ACHN (cell line): ENCODE measurements around the gene PLCH2.
A peak's percentile ranks its signal among the peaks of the same experiment; 100 is the strongest.
"Not testable (repeated sequence)": the region's sequence is repeated elsewhere in the genome, so short reads cannot be mapped to it uniquely, and the experiment has no call there.

Source experiments
- DNase-seq: peaks from one replicate; pipeline ENCODE4 v3.0.0-alpha.2; 2015
- in situ Hi-C: cut with HindIII; loops from 2 replicates; pipeline ENCODE4 v1.10.0; 2017; ENCODE audit warnings: low sequenced_read_pairs, low pct_ligation_motif_present, low pct_unique_long_range_greater_than_20kb

The PLCH2 gene

GRCh38 chr1:2438038-2438437 lies 38.1 kb upstream of the PLCH2 start:
- DNase-seq: no peak
- in situ Hi-C loops: no loop called here

- no peak for DNase-seq
- in situ Hi-C loops: no loop called here
Measured at GRCh38 chr1:2438641-2439040, 37.4 kb upstream of the PLCH2 start.

DNA sequence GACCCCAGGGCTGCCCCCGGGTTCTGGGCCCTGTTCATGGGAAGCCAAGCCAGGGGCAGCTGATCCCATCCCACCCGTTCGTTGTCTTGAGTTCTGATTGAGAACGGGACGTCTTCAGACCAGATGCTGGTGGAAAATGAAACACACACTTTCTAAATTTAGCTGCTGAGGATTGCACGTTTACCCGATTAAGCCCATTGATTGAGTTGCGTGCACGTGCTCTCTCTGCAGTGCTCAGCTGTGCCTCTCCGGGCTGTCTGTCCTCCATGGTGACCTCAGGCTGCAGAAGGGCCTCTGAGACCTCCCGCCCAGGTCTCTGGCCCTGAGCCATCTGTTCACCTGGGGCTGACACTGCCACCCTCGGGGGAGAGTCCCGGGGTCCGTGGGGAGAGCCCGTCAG lies 36.7 kb upstream of the PLCH2 start:
- in situ Hi-C loops: no loop called here

DNA sequence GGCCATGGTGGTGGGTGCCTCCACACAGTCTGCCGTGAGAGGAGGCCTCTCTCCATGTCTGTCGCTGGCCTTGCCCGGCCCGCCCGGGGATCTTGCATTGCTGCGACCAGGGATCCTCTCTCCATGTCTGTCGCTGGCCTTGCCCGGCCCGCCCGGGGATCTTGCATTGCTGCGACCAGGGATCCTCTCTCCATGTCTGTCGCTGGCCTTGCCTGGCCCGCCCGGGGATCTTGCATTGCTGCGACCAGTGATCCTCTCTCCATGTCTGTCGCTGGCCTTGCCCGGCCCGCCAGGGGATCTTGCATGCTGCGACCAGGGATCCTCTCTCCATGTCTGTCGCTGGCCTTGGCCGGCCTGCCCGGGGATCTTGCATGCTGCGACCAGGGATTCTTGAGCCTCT lies 35.7 kb upstream of the PLCH2 start:
- DNase-seq, in situ Hi-C loops: not testable (repeated sequence)

More for the DNA sequence above, 36.7 kb upstream of the PLCH2 start:
- DNase-seq: no peak

DNA sequence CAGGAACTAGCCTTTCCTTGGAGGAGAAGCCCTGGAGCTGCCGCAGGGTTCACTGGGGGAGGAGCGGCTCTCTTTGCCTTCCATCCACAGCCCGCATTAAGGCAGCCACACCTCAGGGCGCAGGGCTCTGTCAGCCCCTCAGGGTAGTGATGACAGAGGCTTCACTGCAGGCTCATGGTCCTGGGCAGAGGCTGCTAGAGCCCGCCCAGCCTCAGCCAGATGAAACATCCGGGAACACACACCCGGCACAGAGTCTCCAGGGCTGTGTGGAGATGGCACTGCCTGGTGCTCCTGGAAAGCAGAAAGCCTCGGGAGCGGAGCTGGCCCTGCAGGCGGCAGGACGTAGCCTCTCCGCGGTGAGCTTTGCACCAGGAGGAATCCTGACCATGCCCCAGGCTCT lies 34.3 kb upstream of the PLCH2 start:
- in situ Hi-C loops: no loop called here
- DNase-seq: no peak

GRCh38 chr1:2442661-2443060 lies 33.4 kb upstream of the PLCH2 start:
- DNase-seq: no peak
- in situ Hi-C loops: no loop called here

DNA sequence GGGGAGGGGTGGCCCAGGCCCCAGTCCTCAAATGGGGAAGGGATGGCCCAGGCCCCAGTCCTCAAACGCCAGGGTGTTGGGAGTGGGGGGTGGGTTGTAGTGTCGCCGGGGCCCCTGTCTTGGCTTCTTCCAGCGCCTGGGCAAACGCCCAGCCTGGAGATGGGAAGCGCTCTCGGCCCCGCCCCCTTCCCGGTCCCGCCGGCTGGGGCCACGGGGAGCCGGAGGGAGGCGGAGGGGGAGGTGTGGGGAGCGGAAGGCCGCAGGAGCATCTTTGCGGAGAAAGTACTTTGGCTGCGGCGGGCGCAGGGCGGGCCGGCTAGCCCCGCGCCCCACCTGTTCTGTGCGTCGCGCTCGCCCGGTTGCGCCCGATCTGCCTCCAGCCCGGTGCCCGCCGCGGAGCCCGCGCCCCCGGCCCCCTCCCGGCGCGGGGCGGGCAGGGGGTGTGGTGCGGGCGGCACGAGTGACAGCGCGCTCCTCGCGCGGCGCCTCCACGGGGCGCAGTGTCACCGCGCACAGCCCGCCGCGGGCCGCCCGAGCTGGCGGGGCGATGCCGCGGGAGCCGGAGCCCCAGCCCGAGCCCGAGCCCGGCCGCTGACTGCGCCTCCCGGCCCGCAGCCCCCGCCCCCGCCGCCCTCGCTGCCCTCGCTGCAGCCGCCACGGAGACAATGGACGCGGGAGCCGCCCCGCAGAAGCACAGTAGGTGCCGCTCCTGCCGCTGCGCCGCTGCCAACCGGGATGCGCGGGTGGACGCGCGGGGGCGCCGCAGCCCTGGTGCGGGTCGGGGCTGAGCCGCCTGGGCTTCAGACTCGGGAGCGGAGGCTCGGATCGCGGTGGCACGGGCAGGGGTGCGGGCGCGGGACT lies 32.6 kb upstream of the PLCH2 start:
- DNase-seq: no peak
- in situ Hi-C loops: no loop called here

DNA sequence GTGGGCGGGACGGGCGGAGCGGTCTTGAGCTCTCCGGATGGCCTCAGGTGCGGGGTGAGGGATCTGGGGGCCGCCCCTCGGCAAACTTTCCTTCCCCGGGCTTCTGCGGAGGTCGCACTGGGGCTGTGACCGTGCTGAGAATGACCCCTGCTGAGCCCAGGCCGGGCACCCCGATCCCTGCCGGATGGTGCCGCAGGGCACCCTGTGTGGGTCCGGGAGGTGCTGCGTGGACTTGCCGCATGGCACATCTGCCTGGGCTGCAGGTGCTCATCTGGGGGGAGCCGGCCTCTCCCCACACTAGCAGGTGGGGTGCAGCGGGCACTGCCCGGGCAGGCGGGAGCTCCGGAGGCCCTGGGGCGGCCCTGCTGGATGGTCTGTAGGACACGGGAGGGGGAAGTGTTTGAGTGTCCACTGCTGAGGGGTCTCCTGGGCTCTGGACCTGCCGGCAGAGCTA lies 31.9 kb upstream of the PLCH2 start:
- in situ Hi-C loops: no loop called here
- DNase-seq: no peak

DNA sequence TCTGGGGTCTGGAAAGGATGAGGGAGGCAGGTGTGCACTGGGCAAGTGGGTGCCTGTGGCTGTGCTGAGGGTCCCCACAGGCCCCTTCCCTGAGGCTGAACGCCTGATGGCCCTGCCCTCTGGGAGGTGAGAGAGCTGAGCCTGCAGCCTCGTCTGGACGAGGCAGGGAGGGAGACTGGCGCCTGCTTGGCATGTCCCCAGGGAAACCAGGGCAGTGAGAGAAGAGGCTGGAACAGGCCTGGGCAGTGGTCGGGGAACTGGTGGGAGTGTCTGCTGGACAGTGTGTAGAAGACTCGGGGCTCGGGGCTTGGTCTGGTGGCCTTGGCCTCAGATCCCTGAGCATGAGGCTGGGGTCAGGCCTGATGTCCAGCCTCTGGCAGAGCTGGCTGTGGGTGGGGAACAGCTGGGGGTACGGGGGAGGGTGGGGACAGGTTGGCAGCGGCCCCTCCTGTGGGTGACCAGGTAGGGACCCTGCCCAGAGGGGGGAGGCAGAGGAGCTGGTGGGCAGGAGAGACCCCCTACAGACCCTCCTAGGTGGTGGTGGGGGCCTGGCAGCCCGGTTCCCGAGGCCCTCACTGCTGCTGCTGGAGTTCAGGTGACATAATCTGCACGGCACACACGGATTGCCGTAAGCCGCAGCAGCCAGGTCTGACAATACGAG lies 30.8 kb upstream of the PLCH2 start:
- no peak for DNase-seq
- in situ Hi-C loops: no loop called here

DNA sequence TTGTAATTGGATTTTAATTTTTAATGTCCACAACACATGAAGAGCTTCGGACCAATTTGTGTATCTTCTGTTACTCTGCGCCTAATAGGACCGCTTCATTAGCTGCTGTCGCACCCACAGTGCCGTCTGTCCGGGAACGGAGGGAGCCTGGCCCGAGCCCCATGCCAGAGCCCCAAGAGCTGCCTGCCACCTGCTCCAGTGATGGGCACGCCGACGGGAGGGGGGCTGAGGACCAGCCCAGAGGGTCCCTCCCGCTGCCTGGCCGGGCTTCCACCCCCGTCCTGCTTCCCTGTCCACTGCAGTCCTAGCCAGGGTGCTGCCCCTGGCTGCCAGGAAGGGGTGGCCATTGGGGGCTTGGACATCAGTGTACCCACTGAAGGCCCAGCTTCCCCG lies 30.3 kb upstream of the PLCH2 start:
- in situ Hi-C loops: no loop called here
- no peak for DNase-seq

DNA sequence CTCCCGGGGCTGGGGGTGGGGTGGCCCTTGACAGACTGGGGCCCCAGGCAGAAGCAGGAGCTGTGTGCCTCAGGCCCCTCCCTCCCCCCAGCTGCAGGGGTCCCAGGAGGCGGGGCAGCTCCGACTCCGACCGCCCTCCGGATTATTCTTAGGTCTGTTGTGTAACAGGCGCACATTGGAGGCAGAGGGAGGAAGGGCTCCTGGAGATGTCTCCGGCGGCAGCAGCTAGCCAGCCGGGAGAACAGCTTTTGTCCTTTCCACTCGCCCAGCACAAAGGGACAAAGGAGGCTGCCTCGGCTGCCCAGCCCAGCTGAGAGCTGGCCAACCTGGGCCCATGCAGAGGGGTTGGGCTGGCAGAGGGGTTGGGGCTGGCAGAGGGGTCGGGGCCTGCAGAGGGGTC lies 29.7 kb upstream of the PLCH2 start:
- DNase-seq: no peak
- in situ Hi-C loops: no loop called here

DNA sequence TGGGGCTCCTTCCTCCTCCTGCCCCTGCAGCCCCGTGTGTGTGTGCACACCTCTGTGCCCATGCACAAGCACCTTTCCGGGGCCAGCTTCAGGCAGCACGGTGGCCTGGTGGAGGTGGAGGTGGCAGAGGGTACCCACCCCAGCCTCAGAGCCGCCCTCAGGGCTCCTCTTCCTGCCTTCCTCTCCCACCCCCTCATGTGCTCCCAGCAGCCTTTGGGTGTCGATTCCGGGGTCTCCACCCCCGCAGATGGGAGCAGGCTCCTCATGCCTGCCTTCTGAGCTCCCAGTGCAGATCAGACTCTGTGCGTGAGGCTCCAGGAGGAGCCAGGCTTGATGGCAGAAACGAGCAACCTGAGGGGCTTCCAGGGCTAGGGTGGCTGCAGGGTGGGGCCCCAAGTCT lies 29.2 kb upstream of the PLCH2 start:
- no peak for DNase-seq
- in situ Hi-C loops: no loop called here

GRCh38 chr1:2447276-2448097 lies 28.6 kb upstream of the PLCH2 start:
- in situ Hi-C loops: no loop called here
- no peak for DNase-seq

GRCh38 chr1:2448098-2448445 lies 28.0 kb upstream of the PLCH2 start:
- no peak for DNase-seq
- in situ Hi-C loops: no loop called here

DNA sequence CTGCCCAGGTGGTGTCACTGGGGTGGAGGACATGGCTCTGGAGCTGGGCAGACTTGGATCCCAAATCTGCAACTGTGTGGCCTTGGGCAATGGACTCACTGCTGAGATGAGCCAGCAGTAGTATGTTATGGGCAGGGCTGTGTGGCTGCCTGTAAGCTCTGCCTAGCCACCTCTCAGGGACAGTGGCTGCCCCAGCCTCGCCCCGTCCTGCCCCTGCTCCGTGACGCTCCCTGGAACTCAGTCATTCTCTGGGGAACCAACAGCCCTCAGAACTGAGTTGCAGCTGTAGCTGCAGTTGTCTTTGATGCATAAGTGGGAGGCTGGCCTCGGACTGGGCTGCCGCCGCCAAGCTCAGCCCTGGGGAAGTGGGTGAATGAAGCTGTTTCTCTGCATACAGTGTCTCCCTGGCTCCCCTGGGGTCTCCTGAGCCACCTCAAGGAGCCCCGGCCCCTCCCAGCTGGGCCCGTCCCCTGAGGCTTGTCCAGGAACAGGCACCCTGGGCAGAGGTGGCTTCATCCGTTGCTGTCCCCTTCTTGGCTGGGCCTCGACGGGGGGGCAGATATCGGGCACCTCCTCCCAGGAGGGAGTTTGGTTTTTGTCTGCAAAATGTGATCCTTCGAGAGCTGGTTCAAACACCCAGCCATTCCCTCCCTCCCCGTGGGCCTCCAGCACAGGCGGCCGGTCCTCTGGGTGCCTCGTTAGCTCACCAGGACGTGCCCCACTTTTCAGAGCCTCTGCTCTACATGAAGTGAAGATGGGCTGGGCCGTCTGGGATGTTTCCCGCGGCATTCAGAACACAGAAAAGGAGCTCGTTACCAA lies 26.2 kb upstream of the PLCH2 start:
- DNase-seq: no peak
- in situ Hi-C loops: no loop called here

DNA sequence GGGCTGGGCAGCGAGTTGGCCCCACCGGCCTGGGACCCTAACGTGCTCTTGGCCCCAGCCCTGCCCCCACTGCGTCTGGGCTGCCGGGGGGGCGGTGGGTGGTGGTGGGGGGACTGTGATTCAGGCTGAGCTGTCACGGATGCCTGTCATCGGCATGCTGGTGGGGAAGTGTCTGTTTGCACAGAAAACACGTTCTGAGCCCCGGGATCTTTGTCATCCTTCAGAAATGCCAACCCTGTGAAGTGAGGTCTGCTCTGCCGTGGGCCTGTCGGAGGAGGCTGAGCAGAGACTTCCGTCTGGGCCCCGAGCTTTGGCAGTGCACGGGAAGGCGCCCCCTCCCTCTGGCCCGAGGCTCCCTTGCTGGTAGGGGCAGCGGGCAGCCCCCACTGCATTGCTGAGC lies 24.3 kb upstream of the PLCH2 start:
- DNase-seq: peak; percentile 84
- in situ Hi-C loops: no loop called here

- DNase-seq: no peak
- in situ Hi-C loops: no loop called here
Measured at GRCh38 chr1:2452201-2452931, 23.7 kb upstream of the PLCH2 start.

DNA sequence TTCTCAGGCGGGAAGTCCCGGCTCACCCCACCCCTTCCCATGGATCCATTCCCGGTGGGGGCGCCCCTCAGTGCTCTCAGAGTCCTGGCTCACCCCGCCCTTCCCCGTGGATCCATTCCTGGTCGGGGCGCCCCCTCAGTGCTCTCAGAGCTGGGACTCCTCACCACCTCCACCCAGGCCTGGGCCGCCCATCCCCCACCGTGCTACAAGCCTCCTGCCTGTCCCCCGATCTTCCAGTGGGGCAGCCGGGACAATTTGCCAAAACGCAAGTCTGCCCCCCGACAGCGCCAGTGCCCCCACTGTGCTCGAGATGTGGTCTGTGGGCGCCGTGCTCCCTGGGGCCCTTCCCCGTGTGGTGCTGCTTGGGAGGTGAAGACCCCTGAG lies 23.2 kb upstream of the PLCH2 start:
- DNase-seq: no peak
- in situ Hi-C loops: no loop called here
